HG02970 (cell line): ENCODE results near the gene ACOXL.

ENCODE experiments used
- ATAC-seq: cut with Tn5 transposase; IDR thresholded peaks from one replicate; pipeline ENCODE4 v1.9.1; 2021; ENCODE audit warnings: mild to moderate bottlenecking, moderate library complexity, moderate number of reproducible peaks; ENCODE audit not compliant: unreplicated experiment, low FRiP score

ACOXL gene

GRCh38 chr2:110869472-110870446 is 137.4 kb downstream of the ACOXL start:
- no peak for ATAC-seq

GRCh38 chr2:110870545-110870944 is 138.2 kb downstream of the ACOXL start:
- no peak for ATAC-seq

- ATAC-seq: no peak
Measured at GRCh38 chr2:110871637-110872036, 139.3 kb downstream of the ACOXL start.

GRCh38 chr2:110872521-110872920 is 140.1 kb downstream of the ACOXL start:
- no peak for ATAC-seq

GRCh38 chr2:110873056-110873502 is 140.7 kb downstream of the ACOXL start:
- ATAC-seq: no peak

GRCh38 chr2:110873597-110874452 is 141.5 kb downstream of the ACOXL start:
- no peak for ATAC-seq

GRCh38 chr2:110874453-110875383 is 142.3 kb downstream of the ACOXL start:
- no peak for ATAC-seq

GRCh38 chr2:110875384-110875725 is 143.0 kb downstream of the ACOXL start:
- ATAC-seq: no peak

- no peak for ATAC-seq
Measured at GRCh38 chr2:110876167-110876999, 144.0 kb downstream of the ACOXL start.

- no peak for ATAC-seq
Measured at GRCh38 chr2:110877031-110877827, 144.9 kb downstream of the ACOXL start.

GRCh38 chr2:110878150-110878549 is 145.8 kb downstream of the ACOXL start:
- no peak for ATAC-seq

- ATAC-seq: no peak
Measured at GRCh38 chr2:110881908-110882307, 149.5 kb downstream of the ACOXL start.

GRCh38 chr2:110883406-110883805 is 151.0 kb downstream of the ACOXL start:
- ATAC-seq: no peak

- ATAC-seq: no peak
Measured at GRCh38 chr2:110885256-110885655, 152.9 kb downstream of the ACOXL start.

GRCh38 chr2:110886826-110887573 is 154.6 kb downstream of the ACOXL start:
- no peak for ATAC-seq

GRCh38 chr2:110888411-110888810 is 156.0 kb downstream of the ACOXL start:
- no peak for ATAC-seq

GRCh38 chr2:110891626-110892025 is 159.3 kb downstream of the ACOXL start:
- no peak for ATAC-seq

GRCh38 chr2:110896226-110896625 is 163.9 kb downstream of the ACOXL start:
- no peak for ATAC-seq
